GM12878 (cell line): ENCODE data around the gene SERTAD1. TPM values are rescaled to one million over a fixed set of nuclear protein-coding genes. Genes with fewer than 3 reads are reported as not detected.

Experiments
- DPF2 ChIP-seq: fragments of 450-650 bp; IDR thresholded peaks from 2 replicates; pipeline ENCODE4 v1.6.1; 2017; ENCODE audit warnings: mild to moderate bottlenecking
- EGR1 ChIP-seq, 2 experiments: IDR thresholded peaks; 1 replicate in 1 of 2; 2 replicates in 1 of 2; pipeline ENCODE4 v1.6.1; 2011 to 2012; ENCODE audit warnings: low read depth in 2 of 2, low read length in 2 of 2, borderline replicate concordance in 1 of 2, mild to moderate bottlenecking in 1 of 2, moderate library complexity in 1 of 2
- MXI1 ChIP-seq: fragments of 150-350 bp; IDR thresholded peaks from 2 replicates; pipeline ENCODE4 v1.6.1; 2011; ENCODE audit warnings: low read depth, mild to moderate bottlenecking, inconsistent platforms, low read length, improper control_type of control experiment
- NBN ChIP-seq: fragments of 450-650 bp; IDR thresholded peaks from 2 replicates; pipeline ENCODE4 v1.6.1; 2016
- NR2F1 ChIP-seq: fragments of 450-650 bp; conservative IDR thresholded peaks from 2 replicates; pipeline ENCODE4 v1.6.1; 2017; ENCODE audit warnings: mild to moderate bottlenecking
- POLR2AphosphoS5 ChIP-seq: IDR thresholded peaks from 2 replicates; pipeline ENCODE4 v1.6.1; 2011; ENCODE audit warnings: mild to moderate bottlenecking, low read length, inconsistent platforms
- RELA ChIP-seq: fragments of 450-650 bp; IDR thresholded peaks from 2 replicates; pipeline ENCODE4 v1.8.0; 2014; ENCODE audit warnings: borderline replicate concordance; ENCODE audit not compliant: partially characterized antibody
- RUNX3 ChIP-seq: IDR thresholded peaks from 2 replicates; pipeline ENCODE4 v1.6.1; 2012; ENCODE audit warnings: low read length, inconsistent platforms
- SMARCA5 ChIP-seq: fragments of 450-650 bp; IDR thresholded peaks from 2 replicates; pipeline ENCODE4 v1.6.1; 2017; ENCODE audit warnings: mild to moderate bottlenecking
- STAT1 ChIP-seq: fragments of 450-650 bp; conservative IDR thresholded peaks from 2 replicates; pipeline ENCODE4 v1.6.1; 2014; ENCODE audit warnings: antibody characterized with exemption, mild to moderate bottlenecking
- SUPT20H ChIP-seq: IDR thresholded peaks from 2 replicates; pipeline ENCODE4 v1.6.1; 2011; ENCODE audit warnings: low read depth, mild to moderate bottlenecking, low read length, moderate library complexity, borderline replicate concordance; ENCODE audit not compliant: control insufficient read depth
- ZNF622 ChIP-seq: fragments of 450-650 bp; IDR thresholded peaks from 2 replicates; pipeline ENCODE4 v1.6.1; 2017; ENCODE audit warnings: mild to moderate bottlenecking, inconsistent platforms
- polyA plus RNA-seq, 11 experiments: library from polyadenylated mRNA; depleted of rRNA in 4 of 11; unstranded in 6 of 11; stranded (reverse) in 5 of 11; fragments of >200 nt; fragmentation: Nextera tagmentation in 4 of 11; fragmentation: Illumina TruSeq in 1 of 11; extraction: Ambion mirVana in 4 of 11; extraction: Trizol in 1 of 11; gene quantifications; 1 replicate in 1 of 11; 2 replicates in 10 of 11; pipeline versions ENCODE4 v1.2.1 to v1.2.3, GENCODE V29; 2011 to 2016; ENCODE audit warnings: inconsistent platforms in 2 of 11, missing spikeins in 2 of 11, low read depth in 1 of 11
- total RNA-seq, 4 experiments: library from RNA; depleted of rRNA in 3 of 4; stranded (reverse); fragments of >200 nt in 3 of 4; fragmentation: Illumina TruSeq in 1 of 4; extraction: Trizol in 1 of 4; gene quantifications; 2 replicates each; pipeline versions ENCODE4 v1.2.1 to v1.2.3, GENCODE V29; 2013 to 2021
- TF ChIP-seq, protein P1 (sequence below): fragments of 450-650 bp; IDR thresholded peaks from 2 replicates; pipeline ENCODE4 v1.6.1; 2017; ENCODE audit warnings: low read depth, mild to moderate bottlenecking, moderate library complexity
- TF ChIP-seq, protein P2 (sequence below): IDR thresholded peaks from 2 replicates; pipeline ENCODE4 v1.6.1; 2011; ENCODE audit warnings: low read depth, mild to moderate bottlenecking, low read length, moderate library complexity, borderline replicate concordance; ENCODE audit errors: extremely low read depth
- TF ChIP-seq, protein P3 (sequence below): fragments of 450-650 bp; IDR thresholded peaks from 2 replicates; pipeline ENCODE4 v1.6.1; 2016; ENCODE audit warnings: mild to moderate bottlenecking
- TF ChIP-seq, protein P4 (sequence below): fragments of 450-650 bp; conservative IDR thresholded peaks from 2 replicates; pipeline ENCODE4 v1.6.1; 2017; ENCODE audit warnings: mild to moderate bottlenecking, moderate library complexity
- TF ChIP-seq, protein P5 (sequence below): IDR thresholded peaks from 2 replicates; pipeline ENCODE4 v1.6.1; 2012; ENCODE audit warnings: low read depth, low read length, improper control_type of control experiment
- TF ChIP-seq, protein P6 (sequence below): fragments of 450-650 bp; formaldehyde crosslinking; IDR thresholded peaks from 2 replicates; pipeline ENCODE4 v1.5.0; 2022; ENCODE audit warnings: mild to moderate bottlenecking, missing genetic modification characterization

The SERTAD1 gene
- total and polyA plus RNA-seq, 10 of the 15 experiments (the other 5 are each of a cell fraction or from before 2014, with no cell fraction given): 0.23 to 14.2 (median 8.0) TPM

DNA sequence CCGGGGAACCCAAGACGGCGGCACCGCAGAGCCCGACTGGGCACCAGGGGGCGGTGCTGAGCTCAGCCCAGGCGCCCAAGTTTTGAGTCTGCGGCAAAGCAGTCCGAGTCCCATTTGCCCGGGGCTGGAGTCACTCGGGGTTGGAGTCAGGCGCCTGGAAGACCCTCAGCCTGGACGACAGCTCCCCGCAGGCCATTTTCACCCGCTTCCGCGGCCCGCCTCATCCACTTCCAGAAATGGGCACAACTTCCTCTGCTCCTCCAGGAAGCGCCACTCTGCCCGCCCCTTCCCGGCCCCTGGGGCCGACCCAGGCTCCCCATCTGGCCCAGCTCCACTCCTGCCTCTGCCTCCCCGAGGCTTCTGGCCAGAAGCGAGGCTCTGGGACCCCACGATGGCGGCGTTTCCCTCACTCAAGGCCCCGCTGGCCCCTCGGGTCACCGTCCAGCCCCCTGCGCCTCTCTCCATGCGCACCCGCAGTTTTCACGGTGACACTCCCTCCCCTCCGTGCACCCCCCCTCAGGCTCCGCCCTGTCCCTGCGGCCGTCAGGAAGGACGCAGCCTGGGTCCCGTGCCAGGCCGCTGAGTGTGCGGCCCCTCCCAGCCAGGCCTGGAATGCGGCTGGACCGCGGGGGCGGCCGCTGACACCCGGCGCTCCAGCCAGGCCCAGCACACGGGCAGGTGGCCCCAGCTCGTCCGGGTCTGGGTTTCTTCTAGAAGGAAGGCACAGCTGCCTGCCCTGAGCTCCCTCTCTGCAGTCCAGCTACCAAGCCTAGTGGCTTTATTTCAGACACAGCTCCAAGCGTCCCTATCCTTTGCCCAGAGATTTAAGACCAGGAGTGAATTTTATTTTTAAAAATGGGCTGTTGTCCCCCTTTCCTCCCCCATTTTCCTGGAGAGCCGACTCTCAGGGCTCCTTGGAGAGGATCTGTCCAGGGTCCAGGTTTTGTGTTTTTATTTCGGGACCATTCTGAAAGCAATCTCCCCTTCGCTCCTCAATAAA lies 4.7 kb downstream of the SERTAD1 start (continued):
- peak; percentile 83 for TF ChIP-seq RELA
- TF ChIP-seq MXI1: peak; percentile 58
- TF ChIP-seq SUPT20H: no peak
- peak; percentile 98 for TF ChIP-seq SMARCA5
- TF ChIP-seq RUNX3: peak; percentile 68
- peak; percentile 74 for TF ChIP-seq DPF2
- TF ChIP-seq STAT1: 0 out of 2 replicates have a peak, but pooled peaks have one; percentile 29
- TF ChIP-seq, protein P1, sequence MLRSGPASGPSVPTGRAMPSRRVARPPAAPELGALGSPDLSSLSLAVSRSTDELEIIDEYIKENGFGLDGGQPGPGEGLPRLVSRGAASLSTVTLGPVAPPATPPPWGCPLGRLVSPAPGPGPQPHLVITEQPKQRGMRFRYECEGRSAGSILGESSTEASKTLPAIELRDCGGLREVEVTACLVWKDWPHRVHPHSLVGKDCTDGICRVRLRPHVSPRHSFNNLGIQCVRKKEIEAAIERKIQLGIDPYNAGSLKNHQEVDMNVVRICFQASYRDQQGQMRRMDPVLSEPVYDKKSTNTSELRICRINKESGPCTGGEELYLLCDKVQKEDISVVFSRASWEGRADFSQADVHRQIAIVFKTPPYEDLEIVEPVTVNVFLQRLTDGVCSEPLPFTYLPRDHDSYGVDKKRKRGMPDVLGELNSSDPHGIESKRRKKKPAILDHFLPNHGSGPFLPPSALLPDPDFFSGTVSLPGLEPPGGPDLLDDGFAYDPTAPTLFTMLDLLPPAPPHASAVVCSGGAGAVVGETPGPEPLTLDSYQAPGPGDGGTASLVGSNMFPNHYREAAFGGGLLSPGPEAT: peak; percentile 76; the same call in 1 of the 2 replicates
- TF ChIP-seq POLR2AphosphoS5: peak; percentile 82
- TF ChIP-seq ZNF622: no peak
- TF ChIP-seq EGR1 (IDR thresholded peaks at IDR 0.05; ENCODE audit: borderline replicate concordance in 1 of 2, low read depth in 2 of 2, low read length in 2 of 2): peak in 1 of 2 experiments; percentile 82; a peak in 1 of 3 replicates
- TF ChIP-seq, protein P2, sequence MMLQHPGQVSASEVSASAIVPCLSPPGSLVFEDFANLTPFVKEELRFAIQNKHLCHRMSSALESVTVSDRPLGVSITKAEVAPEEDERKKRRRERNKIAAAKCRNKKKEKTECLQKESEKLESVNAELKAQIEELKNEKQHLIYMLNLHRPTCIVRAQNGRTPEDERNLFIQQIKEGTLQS: no peak
- no peak; the same call in none of the 2 replicates for TF ChIP-seq NBN
- peak; percentile 78 for TF ChIP-seq NR2F1
- TF ChIP-seq, protein P3, sequence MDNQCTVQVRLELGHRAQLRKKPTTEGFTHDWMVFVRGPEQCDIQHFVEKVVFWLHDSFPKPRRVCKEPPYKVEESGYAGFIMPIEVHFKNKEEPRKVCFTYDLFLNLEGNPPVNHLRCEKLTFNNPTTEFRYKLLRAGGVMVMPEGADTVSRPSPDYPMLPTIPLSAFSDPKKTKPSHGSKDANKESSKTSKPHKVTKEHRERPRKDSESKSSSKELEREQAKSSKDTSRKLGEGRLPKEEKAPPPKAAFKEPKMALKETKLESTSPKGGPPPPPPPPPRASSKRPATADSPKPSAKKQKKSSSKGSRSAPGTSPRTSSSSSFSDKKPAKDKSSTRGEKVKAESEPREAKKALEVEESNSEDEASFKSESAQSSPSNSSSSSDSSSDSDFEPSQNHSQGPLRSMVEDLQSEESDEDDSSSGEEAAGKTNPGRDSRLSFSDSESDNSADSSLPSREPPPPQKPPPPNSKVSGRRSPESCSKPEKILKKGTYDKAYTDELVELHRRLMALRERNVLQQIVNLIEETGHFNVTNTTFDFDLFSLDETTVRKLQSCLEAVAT: peak; percentile 54; the same call in 1 of the 2 replicates
- TF ChIP-seq, protein P4, sequence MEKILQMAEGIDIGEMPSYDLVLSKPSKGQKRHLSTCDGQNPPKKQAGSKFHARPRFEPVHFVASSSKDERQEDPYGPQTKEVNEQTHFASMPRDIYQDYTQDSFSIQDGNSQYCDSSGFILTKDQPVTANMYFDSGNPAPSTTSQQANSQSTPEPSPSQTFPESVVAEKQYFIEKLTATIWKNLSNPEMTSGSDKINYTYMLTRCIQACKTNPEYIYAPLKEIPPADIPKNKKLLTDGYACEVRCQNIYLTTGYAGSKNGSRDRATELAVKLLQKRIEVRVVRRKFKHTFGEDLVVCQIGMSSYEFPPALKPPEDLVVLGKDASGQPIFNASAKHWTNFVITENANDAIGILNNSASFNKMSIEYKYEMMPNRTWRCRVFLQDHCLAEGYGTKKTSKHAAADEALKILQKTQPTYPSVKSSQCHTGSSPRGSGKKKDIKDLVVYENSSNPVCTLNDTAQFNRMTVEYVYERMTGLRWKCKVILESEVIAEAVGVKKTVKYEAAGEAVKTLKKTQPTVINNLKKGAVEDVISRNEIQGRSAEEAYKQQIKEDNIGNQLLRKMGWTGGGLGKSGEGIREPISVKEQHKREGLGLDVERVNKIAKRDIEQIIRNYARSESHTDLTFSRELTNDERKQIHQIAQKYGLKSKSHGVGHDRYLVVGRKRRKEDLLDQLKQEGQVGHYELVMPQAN: peak; percentile 83; the same call in 1 of the 2 replicates
- TF ChIP-seq, protein P5, sequence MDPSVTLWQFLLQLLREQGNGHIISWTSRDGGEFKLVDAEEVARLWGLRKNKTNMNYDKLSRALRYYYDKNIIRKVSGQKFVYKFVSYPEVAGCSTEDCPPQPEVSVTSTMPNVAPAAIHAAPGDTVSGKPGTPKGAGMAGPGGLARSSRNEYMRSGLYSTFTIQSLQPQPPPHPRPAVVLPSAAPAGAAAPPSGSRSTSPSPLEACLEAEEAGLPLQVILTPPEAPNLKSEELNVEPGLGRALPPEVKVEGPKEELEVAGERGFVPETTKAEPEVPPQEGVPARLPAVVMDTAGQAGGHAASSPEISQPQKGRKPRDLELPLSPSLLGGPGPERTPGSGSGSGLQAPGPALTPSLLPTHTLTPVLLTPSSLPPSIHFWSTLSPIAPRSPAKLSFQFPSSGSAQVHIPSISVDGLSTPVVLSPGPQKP: peak; percentile 100
- TF ChIP-seq, protein P6, sequence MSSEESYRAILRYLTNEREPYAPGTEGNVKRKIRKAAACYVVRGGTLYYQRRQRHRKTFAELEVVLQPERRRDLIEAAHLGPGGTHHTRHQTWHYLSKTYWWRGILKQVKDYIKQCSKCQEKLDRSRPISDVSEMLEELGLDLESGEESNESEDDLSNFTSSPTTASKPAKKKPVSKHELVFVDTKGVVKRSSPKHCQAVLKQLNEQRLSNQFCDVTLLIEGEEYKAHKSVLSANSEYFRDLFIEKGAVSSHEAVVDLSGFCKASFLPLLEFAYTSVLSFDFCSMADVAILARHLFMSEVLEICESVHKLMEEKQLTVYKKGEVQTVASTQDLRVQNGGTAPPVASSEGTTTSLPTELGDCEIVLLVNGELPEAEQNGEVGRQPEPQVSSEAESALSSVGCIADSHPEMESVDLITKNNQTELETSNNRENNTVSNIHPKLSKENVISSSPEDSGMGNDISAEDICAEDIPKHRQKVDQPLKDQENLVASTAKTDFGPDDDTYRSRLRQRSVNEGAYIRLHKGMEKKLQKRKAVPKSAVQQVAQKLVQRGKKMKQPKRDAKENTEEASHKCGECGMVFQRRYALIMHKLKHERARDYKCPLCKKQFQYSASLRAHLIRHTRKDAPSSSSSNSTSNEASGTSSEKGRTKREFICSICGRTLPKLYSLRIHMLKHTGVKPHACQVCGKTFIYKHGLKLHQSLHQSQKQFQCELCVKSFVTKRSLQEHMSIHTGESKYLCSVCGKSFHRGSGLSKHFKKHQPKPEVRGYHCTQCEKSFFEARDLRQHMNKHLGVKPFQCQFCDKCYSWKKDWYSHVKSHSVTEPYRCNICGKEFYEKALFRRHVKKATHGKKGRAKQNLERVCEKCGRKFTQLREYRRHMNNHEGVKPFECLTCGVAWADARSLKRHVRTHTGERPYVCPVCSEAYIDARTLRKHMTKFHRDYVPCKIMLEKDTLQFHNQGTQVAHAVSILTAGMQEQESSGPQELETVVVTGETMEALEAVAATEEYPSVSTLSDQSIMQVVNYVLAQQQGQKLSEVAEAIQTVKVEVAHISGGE (CRISPR knock-in tag): no peak
